ENCODE measurements around the gene SIDT1.

SIDT1 gene

DNA sequence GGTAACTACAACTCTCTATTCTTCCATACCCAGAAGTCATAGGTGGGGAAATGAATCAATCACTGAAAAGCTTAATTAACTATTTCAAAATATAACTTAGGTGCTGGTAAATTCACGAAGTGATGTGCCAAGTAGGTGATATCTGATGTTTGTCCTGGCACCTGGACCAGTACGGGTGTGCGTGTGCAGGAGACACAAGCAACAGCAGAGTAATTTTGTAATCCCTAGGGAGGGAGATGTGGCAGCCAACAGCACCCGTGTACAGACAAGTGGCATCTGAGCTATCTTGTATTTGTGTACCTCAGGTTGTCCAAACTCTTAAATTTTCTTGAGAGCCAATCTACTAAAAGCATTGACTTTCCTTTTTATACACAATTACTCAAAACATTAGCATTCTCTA is 141.2 kb downstream of the SIDT1 start:
- H2AFZ ChIP-seq (ENCODE audit: low read length, unreplicated experiment): no peak overlapping the region
- no peak overlapping the region for H3K27ac ChIP-seq (ENCODE audit: low read depth, low read length)
- H3K4me1 ChIP-seq (ENCODE audit: control insufficient read depth, insufficient read depth, low read length, unreplicated experiment): peaks cover 2% of the 10 kb centered on the region
- H3K79me2 ChIP-seq (ENCODE audit: control insufficient read depth, insufficient read depth, low read length, unreplicated experiment): no peaks in the 10 kb centered on the region
- H3K36me3 ChIP-seq (ENCODE audit: insufficient read depth, low read length): no peaks in the 10 kb centered on the region
- no peak overlapping the region for H3K4me3 ChIP-seq (ENCODE audit: low read depth, low read length)
- H3K27me3 ChIP-seq (ENCODE audit: insufficient read depth, low read length): no peaks in the 10 kb centered on the region

DNA sequence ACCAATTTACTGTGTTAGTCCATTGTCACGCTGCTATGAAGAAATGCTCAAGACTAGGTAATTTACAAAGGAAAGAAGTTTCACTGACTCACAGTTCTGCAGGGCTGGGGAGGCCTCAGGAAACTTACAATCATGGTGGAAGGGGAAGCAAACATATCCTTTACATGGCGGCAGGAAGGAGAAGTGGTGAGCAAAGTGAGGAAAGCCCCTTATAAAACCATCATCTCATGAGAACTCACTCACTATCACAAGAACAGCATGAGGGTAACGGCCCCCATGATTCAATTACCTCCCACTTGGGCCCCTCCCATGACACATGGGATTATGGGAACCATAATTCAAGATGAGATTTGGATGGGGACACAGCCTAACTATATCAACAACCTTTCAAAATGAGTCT is 143.9 kb downstream of the SIDT1 start:
- Histone ChIP-seq H3K79me2 (ENCODE audit: control insufficient read depth, insufficient read depth, low read length, unreplicated experiment) (no peaks in the 10 kb centered on the region), H3K4me3 (ENCODE audit: low read depth, low read length) (no peak overlapping the region), H3K4me1 (ENCODE audit: control insufficient read depth, insufficient read depth, low read length, unreplicated experiment) (no peaks in the 10 kb centered on the region), H2AFZ (ENCODE audit: low read length, unreplicated experiment) (no peak overlapping the region), H3K27ac (ENCODE audit: low read depth, low read length) (no peak overlapping the region), H3K36me3 (ENCODE audit: insufficient read depth, low read length) (no peaks in the 10 kb centered on the region), H3K27me3 (ENCODE audit: insufficient read depth, low read length) (no peaks in the 10 kb centered on the region)

GRCh38 chr3:113677737-113678136 is 145.4 kb downstream of the SIDT1 start:
- H2AFZ ChIP-seq (ENCODE audit: low read length, unreplicated experiment): no peak overlapping the region
- no peaks in the 10 kb centered on the region for H3K4me1 ChIP-seq (ENCODE audit: control insufficient read depth, insufficient read depth, low read length, unreplicated experiment)
- no peak overlapping the region for H3K4me3 ChIP-seq (ENCODE audit: low read depth, low read length)
- H3K36me3 ChIP-seq (ENCODE audit: insufficient read depth, low read length): no peaks in the 10 kb centered on the region
- H3K27me3 ChIP-seq (ENCODE audit: insufficient read depth, low read length): no peaks in the 10 kb centered on the region
- no peaks in the 10 kb centered on the region for H3K79me2 ChIP-seq (ENCODE audit: control insufficient read depth, insufficient read depth, low read length, unreplicated experiment)
- H3K27ac ChIP-seq (ENCODE audit: low read depth, low read length): no peak overlapping the region

DNA sequence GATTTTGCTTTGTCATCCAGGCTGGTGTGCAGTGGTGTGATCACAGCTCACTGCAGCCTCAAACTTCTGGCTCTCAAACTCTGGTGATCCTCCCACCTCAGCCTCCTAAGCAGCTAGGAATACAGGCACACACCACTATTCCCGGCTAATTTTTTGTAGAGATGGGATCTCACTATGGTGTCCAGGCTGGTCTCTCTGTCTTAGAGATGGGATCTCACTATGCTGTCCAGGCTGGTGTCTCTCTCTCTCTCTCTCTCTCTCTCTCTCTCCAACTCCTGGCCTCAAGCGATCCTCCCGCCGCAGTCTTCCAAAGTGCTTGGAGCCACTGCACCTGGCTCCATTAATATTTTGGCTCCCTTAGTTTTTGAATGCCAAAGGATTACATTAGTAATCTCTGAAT is 146.4 kb downstream of the SIDT1 start:
- H3K27ac ChIP-seq (ENCODE audit: low read depth, low read length): no peak overlapping the region
- H3K4me3 ChIP-seq (ENCODE audit: low read depth, low read length): no peak overlapping the region
- no peaks in the 10 kb centered on the region for H3K4me1 ChIP-seq (ENCODE audit: control insufficient read depth, insufficient read depth, low read length, unreplicated experiment)
- no peaks in the 10 kb centered on the region for H3K79me2 ChIP-seq (ENCODE audit: control insufficient read depth, insufficient read depth, low read length, unreplicated experiment)
- no peaks in the 10 kb centered on the region for H3K36me3 ChIP-seq (ENCODE audit: insufficient read depth, low read length)
- H3K27me3 ChIP-seq (ENCODE audit: insufficient read depth, low read length): no peaks in the 10 kb centered on the region
- H2AFZ ChIP-seq (ENCODE audit: low read length, unreplicated experiment): no peak overlapping the region

Measured in ACC112 (cell line).